Measurements from ENCODE around the gene GPATCH8. TPM values are rescaled to one million over a fixed set of nuclear protein-coding genes. Genes with fewer than 3 reads are reported as not detected.
A peak's percentile ranks its signal among the peaks of the same experiment; 100 is the strongest.

The GPATCH8 gene
- total RNA-seq, 1 experiment from 2014 or later = 51.5 TPM

DNA sequence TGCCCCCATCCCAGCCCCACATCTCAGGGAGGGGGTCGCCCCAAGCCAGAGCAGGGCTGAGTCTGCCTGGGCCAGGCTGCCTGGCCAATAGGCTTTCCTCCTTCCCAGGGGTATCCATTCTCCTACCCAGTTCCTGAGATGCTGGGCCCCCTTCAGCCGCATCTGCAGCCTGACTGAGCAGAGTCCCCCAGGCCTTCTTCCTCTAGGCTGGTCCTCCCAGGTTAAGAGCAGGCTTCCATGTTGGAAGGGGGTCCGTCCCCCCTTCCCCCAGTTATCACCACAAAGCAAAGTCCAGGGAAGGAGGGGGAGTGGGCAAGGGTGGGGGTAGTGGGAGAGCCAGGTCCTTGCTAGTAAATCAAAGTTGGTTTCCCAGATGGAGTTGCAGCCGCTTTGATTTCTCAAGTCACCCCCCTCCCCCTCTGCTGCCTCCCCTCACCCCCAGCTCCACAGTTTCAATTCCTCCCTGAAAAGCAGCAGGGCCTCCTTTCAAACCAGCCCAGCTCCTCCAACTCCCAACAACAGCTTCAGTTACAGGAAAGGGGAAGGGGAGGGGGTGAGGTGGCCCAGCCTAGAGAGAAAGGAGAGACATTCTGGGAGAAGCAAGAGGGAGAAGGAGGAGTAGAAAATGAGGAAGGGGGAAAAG, 44.5 kb upstream of the GPATCH8 start:
- peak overlapping the region; percentile 15 for H2BK12ac ChIP-seq (ENCODE audit: insufficient read length, low read depth, low read length)
- H3K9ac ChIP-seq (ENCODE audit: extremely low read depth, insufficient read length, low read length) = no peak overlapping the region
- DNase-seq = peak; percentile 73
- WGBS (ENCODE audit: extremely low coverage, insufficient read length, low lambda C conversion rate) = no CpG with 5 or more reads among the region's 4 CpGs
- H3K4me2 ChIP-seq (ENCODE audit: insufficient read depth, insufficient read length, low read length) = no peak overlapping the region
- H4K5ac ChIP-seq (ENCODE audit: insufficient read length, low read depth, low read length) = no peak overlapping the region
- H2BK120ac ChIP-seq (ENCODE audit: low read depth, low read length, poor library complexity, severe bottlenecking) = no peak overlapping the region
- H3K79me2 ChIP-seq (ENCODE audit: insufficient read depth, low read length) = no peaks in the 10 kb centered on the region
- Mint-ChIP-seq H3K9me3 (peaks cover 2 to 5% of the 10 kb centered on the region in 2 experiments; a peak in 3 of 5 replicates), H3K36me3 (ENCODE audit: insufficient read depth in 1 of 3, low read depth in 3 of 3) (peaks cover 0 to 6% (median 4%) of the 10 kb centered on the region in 3 experiments; a peak in 4 of 7 replicates), H3K4me3 (peak overlapping the region in 1 of 2 experiments; percentile 37; a peak in 2 of 5 replicates), H3K27ac (peak overlapping the region in 2 of 3 experiments; percentile 52 to 90; a peak in 5 of 7 replicates), H3K4me1 (peaks cover 77 to 81% of the 10 kb centered on the region in 2 experiments), H3K27me3 (ENCODE audit: low read depth) (peaks cover 89% of the 10 kb centered on the region)
- H3T11ph ChIP-seq (ENCODE audit: low read length) = no peak overlapping the region
- TF ChIP-seq CTCF (conservative IDR thresholded peaks at IDR 0.05) = no peak
- no peak overlapping the region for H3K18ac ChIP-seq (ENCODE audit: insufficient read length, low read depth, low read length)
- no peaks in the 10 kb centered on the region for H4K20me1 ChIP-seq (ENCODE audit: control insufficient read depth, insufficient read depth, insufficient read length)
- no peak overlapping the region for H2AFZ ChIP-seq (ENCODE audit: low read length)
- no peak overlapping the region for H4K8ac ChIP-seq (replicated peaks; ENCODE audit: insufficient read length, low read depth, low read length)
- H3K23ac ChIP-seq (ENCODE audit: insufficient read length, low read depth, low read length) = no peak overlapping the region
- H4K91ac ChIP-seq (ENCODE audit: insufficient read length, low read depth, low read length) = no peak overlapping the region
- no peak overlapping the region for H3K4ac ChIP-seq (ENCODE audit: low read depth, low read length)
- no peak overlapping the region for H2AK5ac ChIP-seq (ENCODE audit: insufficient read length, low read length)
- no peaks in the 10 kb centered on the region for H3K9me3 ChIP-seq (ENCODE audit: control insufficient read depth, low read depth, low read length)
- H2BK15ac ChIP-seq (ENCODE audit: low read depth, low read length) = no peak overlapping the region
- no peak overlapping the region for H2BK5ac ChIP-seq (ENCODE audit: insufficient read length, low read length)
- no peak overlapping the region for H2BK20ac ChIP-seq (ENCODE audit: low read depth, low read length, poor library complexity, severe bottlenecking)
- peak overlapping the region; percentile 4; the same call in 1 of the 2 replicates for H3K14ac ChIP-seq (ENCODE audit: insufficient read depth, low read length)
- peaks cover 21% of the 10 kb centered on the region; the same call in 1 of the 2 replicates for H3K27me3 ChIP-seq (ENCODE audit: insufficient read depth, low read length)
- H3K23me2 ChIP-seq (ENCODE audit: insufficient read length, low read depth, low read length, poor library complexity, severe bottlenecking) = peaks cover 3% of the 10 kb centered on the region
- peaks cover 25% of the 10 kb centered on the region for H3K4me1 ChIP-seq (ENCODE audit: insufficient read depth, low read length)
- H3K56ac ChIP-seq (ENCODE audit: insufficient read length, low read depth, low read length) = no peak overlapping the region
- no peak overlapping the region for H3K27ac ChIP-seq (ENCODE audit: insufficient read length, low read depth, low read length)
- no peaks in the 10 kb centered on the region for H3K79me1 ChIP-seq (ENCODE audit: insufficient read depth, low read depth, low read length, poor library complexity, severe bottlenecking)
